T-cell (primary cell): ENCODE results near the gene FBXO48. TPM values are rescaled to one million over a fixed set of nuclear protein-coding genes. Genes with fewer than 3 reads are reported as not detected.

Experiments
- ATAC-seq, 4 experiments: fragments of 200-7000 bp in 3 of 4; fragments of 150-1000 bp in 1 of 4; cut with Tn5 transposase; replicated peaks in 1 of 4; 1 replicate in 3 of 4; 2 replicates in 1 of 4; pipeline ENCODE4 v1.10.0; 2021; ENCODE audit warnings: moderate library complexity in 3 of 4, mild to moderate bottlenecking in 2 of 4, moderate number of reproducible peaks in 1 of 4
- CTCF ChIA-PET, 2 donors: fragments of 300-600 bp; sonication (Branson Sonifier 250); formaldehyde crosslinking; loops; one replicate each; lab custom pipeline; 2022; ENCODE audit warnings: antibody characterized with exemption in 2 of 2; lab: Charles Lee
- POLR2A ChIA-PET, 2 donors: fragments of 300-600 bp; sonication (Branson Sonifier 250); formaldehyde crosslinking; loops; one replicate each; lab custom pipeline; 2022; ENCODE audit warnings: antibody characterized with exemption in 2 of 2; lab: Charles Lee
- DNase-seq, 35 experiments: peaks; one replicate each; pipeline versions ENCODE4 v3.0.0 to v3.0.0-alpha.2; 2013 to 2023
- H3K27ac ChIP-seq: one replicate; pipeline ENCODE4 v1.5.1; 2013; ENCODE audit warnings: low read length
- H3K27me3 ChIP-seq, 2 experiments: replicated peaks in 1 of 2; 1 replicate in 1 of 2; 2 replicates in 1 of 2; pipeline versions ENCODE4 v1.6.1 to v1.7.0; 2013; ENCODE audit warnings: low read length in 1 of 2, mixed read lengths in 1 of 2; ENCODE audit not compliant: control insufficient read depth in 2 of 2, insufficient read depth in 2 of 2; ENCODE audit errors: extremely low read depth in 1 of 2
- H3K36me3 ChIP-seq, 2 donors: 1 replicate in 1 of 2; 2 replicates in 1 of 2; pipeline versions ENCODE4 v1.6.1 to v1.7.0; 2013; ENCODE audit warnings: low read length in 1 of 2; ENCODE audit not compliant: control insufficient read depth in 2 of 2, insufficient read depth in 1 of 2; ENCODE audit errors: extremely low read depth in 1 of 2
- H3K4me1 ChIP-seq, 2 experiments: 1 replicate in 1 of 2; 2 replicates in 1 of 2; pipeline versions ENCODE4 v1.6.1 to v1.7.0; 2013; ENCODE audit warnings: low read length in 2 of 2, mixed read lengths in 1 of 2; ENCODE audit not compliant: insufficient read depth in 2 of 2, control insufficient read depth in 1 of 2; ENCODE audit errors: extremely low read depth in 1 of 2
- H3K4me3 ChIP-seq, 2 donors: 1 replicate in 1 of 2; 2 replicates in 1 of 2; pipeline versions ENCODE4 v1.5.1 to v1.7.0; 2013; ENCODE audit warnings: mild to moderate bottlenecking in 2 of 2, low read length in 1 of 2, moderate library complexity in 1 of 2; ENCODE audit not compliant: control insufficient read depth in 1 of 2; ENCODE audit errors: extremely low read depth in 1 of 2
- H3K9me3 ChIP-seq: 2 replicates; pipeline ENCODE4 v1.7.0; 2013
- H3K27ac Mint-ChIP-seq, 2 donors: one replicate each; pipeline ENCODE4 v1.8.0; 2020 to 2021; ENCODE audit warnings: mild to moderate bottlenecking in 2 of 2, mixed read lengths in 2 of 2
- H3K27me3 Mint-ChIP-seq, 2 donors: one replicate each; pipeline ENCODE4 v1.8.0; 2021 to 2022; ENCODE audit warnings: mixed read lengths in 2 of 2
- H3K36me3 Mint-ChIP-seq: one replicate; pipeline ENCODE4 v1.8.0; 2021; ENCODE audit warnings: mixed read lengths
- H3K4me1 Mint-ChIP-seq, 3 donors: one replicate each; pipeline ENCODE4 v1.8.0; 2020 to 2022; ENCODE audit warnings: mixed read lengths in 3 of 3, mild to moderate bottlenecking in 1 of 3
- H3K4me3 Mint-ChIP-seq, 3 donors: one replicate each; pipeline ENCODE4 v1.8.0; 2020 to 2022; ENCODE audit warnings: mild to moderate bottlenecking in 3 of 3, mixed read lengths in 3 of 3, moderate library complexity in 3 of 3
- H3K9me3 Mint-ChIP-seq, 3 donors: one replicate each; pipeline ENCODE4 v1.8.0; 2020 to 2022; ENCODE audit warnings: mixed read lengths in 3 of 3
- WGBS: methylation state at CpG from one replicate; pipeline ENCODE4 v1.1.5; 2013; ENCODE audit warnings: missing lambda C conversion rate; ENCODE audit not compliant: insufficient coverage; 5-methylcytosine and 5-hydroxymethylcytosine counted together
- total RNA-seq, 35 experiments: library from RNA in 6 of 35; stranded (reverse) in 6 of 35; fragments of 120-200 nt in 1 of 35; gene quantifications; one replicate each; pipeline versions ENCODE4 v1.2.1 to v1.2.4 and lab custom pipeline; 2013 to 2026

The FBXO48 gene
- total RNA-seq, 5 donors from 2014 or later (not counting 1 experiment from before 2014, with no cell fraction given), result 1.8 to 4.5 (median 4.5) TPM

DNA sequence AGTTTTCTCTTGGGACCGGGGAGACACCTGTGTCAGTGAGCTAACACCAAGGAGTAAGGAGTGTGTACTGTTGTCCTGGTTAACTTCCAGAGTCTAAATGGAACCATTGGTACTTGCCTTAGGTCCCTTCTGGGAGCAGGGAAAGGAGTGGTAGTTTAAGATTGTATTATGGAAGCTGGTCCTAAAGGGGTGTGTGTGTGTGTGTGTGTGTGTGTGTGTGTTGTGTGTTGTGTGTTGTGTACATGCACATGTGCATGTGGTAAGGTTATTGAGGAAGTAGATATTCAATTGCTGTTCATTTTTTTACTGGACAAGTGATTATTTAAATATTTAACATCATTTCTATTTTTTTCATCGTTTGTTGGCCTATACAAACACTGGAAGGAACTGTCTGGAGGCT lies 1.7 kb upstream of the FBXO48 start:
- Mint-ChIP-seq H3K27me3 (no peaks in the 10 kb centered on the region), H3K4me1 (peaks cover 37 to 48% (median 42%) of the 10 kb centered on the region in 3 donors), H3K27ac (peak overlapping the region in 1 of 2 donors; percentile 29), H3K4me3 (peak overlapping the region; percentile 32 to 98 (median 96)), H3K36me3 (no peaks in the 10 kb centered on the region), H3K9me3 (no peaks in the 10 kb centered on the region)
- H3K36me3 ChIP-seq, result no peaks in the 10 kb centered on the region
- no peak overlapping the region for H3K4me3 ChIP-seq
- 86% methylated on average over 1 of the region's 2 CpGs for WGBS
- CTCF ChIA-PET, result interaction anchor here (0.8 to 1.5 kb wide), 5 partner anchors 19 to 458 kb away, joined by 3 to 4 read pairs (median 3); no protein-coding TSS in a partner anchor
- no peak for ATAC-seq
- POLR2A ChIA-PET, result interaction anchor here in 1 of 2 donors (0.6 kb wide), 1 partner anchor 348 kb away, joined by 3 read pairs; no protein-coding TSS in a partner anchor
- no peaks in the 10 kb centered on the region for H3K27me3 ChIP-seq
- DNase-seq, result no peak
- H3K4me1 ChIP-seq, result peaks cover 17 to 23% of the 10 kb centered on the region in 2 experiments
- no peak overlapping the region for H3K27ac ChIP-seq
- no peaks in the 10 kb centered on the region for H3K9me3 ChIP-seq

DNA sequence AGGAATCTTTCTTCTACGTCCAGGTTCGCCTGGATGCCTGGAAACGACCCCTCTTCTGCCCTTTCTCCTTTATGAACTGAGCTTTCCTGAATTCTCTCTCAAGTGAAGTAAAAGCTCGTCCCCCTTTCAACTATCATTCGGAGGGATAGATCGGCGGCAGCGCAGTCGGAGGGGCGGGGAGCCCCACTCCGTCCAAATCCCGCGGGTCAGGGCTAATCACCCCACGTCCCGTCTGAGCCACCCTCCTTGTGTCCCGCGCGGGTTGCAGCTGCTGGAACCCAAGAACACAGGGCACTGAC lies 367 bp downstream of the FBXO48 start:
- Mint-ChIP-seq H3K27me3 (no peaks in the 10 kb centered on the region), H3K27ac (peak overlapping the region; percentile 94 to 95), H3K36me3 (no peaks in the 10 kb centered on the region), H3K9me3 (no peaks in the 10 kb centered on the region), H3K4me1 (peaks cover 37 to 53% (median 46%) of the 10 kb centered on the region in 3 donors), H3K4me3 (peak overlapping the region; percentile 96 to 98 (median 96))
- WGBS, result 0% methylated on average over 18 of the region's 18 CpGs
- ChIA-PET POLR2A (interaction anchor here in 1 of 2 donors (0.5 to 1.1 kb wide), 5 partner anchors 21 to 446 kb away, joined by 3 to 7 read pairs (median 4); no protein-coding TSS in a partner anchor), CTCF (interaction anchor here (0.6 to 5.5 kb wide), 14 partner anchors 14 to 459 kb away, joined by 3 to 78 read pairs (median 5); partner anchors contain the start of gene PPP3R1 (in 1 of the 2))
- Histone ChIP-seq H3K27ac (peak overlapping the region; percentile 90), H3K36me3 (no peaks in the 10 kb centered on the region), H3K27me3 (no peaks in the 10 kb centered on the region), H3K4me3 (peak overlapping the region; percentile 96 to 97), H3K4me1 (peaks cover 17 to 23% of the 10 kb centered on the region in 2 experiments), H3K9me3 (no peaks in the 10 kb centered on the region)
- peak in 1 of 4 experiments; percentile 26 for ATAC-seq
- DNase-seq, result peak in 1 of 35 experiments; percentile 30

DNA sequence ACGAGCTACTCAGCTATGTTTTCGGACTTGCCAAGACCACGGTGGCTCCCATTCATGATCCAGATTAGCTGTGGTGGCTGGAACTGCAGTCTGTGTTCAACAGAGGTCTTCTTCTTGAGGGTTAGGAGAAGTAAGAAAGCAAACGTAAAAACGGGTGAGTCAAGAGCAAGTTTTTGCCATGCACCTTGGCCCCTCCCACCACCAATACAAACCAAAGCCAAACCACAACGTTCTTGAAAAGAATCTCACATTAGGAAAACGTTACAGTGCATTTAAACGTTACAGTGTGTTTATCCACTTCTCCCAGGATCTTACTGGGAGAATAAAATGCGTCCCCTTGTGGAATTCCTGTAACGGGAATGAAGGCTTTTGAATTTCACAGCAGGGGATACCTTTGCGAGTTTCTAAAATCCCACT lies 725 bp downstream of the FBXO48 start:
- Histone ChIP-seq H3K27me3 (no peaks in the 10 kb centered on the region), H3K4me3 (peak overlapping the region; percentile 96 to 97), H3K27ac (peak overlapping the region; percentile 90), H3K9me3 (no peaks in the 10 kb centered on the region), H3K4me1 (peaks cover 17 to 23% of the 10 kb centered on the region in 2 experiments), H3K36me3 (no peaks in the 10 kb centered on the region)
- ATAC-seq (peak; percentile 10 to 26 (median 16)), DNase-seq (peak; percentile 23 to 81 (median 59))
- POLR2A ChIA-PET, result interaction anchor here in 1 of 2 donors (0.5 to 1.1 kb wide), 5 partner anchors 21 to 446 kb away, joined by 3 to 7 read pairs (median 4); no protein-coding TSS in a partner anchor
- CTCF ChIA-PET, result interaction anchor here (0.6 to 5.5 kb wide), 23 partner anchors 10 to 460 kb away, joined by 3 to 78 read pairs (median 3); partner anchors contain the start of gene PPP3R1 (in 1 of the 2)
- Mint-ChIP-seq H3K4me1 (peaks cover 37 to 53% (median 46%) of the 10 kb centered on the region in 3 donors), H3K36me3 (no peaks in the 10 kb centered on the region), H3K27me3 (no peaks in the 10 kb centered on the region), H3K4me3 (peak overlapping the region; percentile 96 to 98 (median 96)), H3K27ac (peak overlapping the region; percentile 94 to 95), H3K9me3 (no peaks in the 10 kb centered on the region)
- WGBS, result 0% methylated on average over 1 of the region's 11 CpGs

DNA sequence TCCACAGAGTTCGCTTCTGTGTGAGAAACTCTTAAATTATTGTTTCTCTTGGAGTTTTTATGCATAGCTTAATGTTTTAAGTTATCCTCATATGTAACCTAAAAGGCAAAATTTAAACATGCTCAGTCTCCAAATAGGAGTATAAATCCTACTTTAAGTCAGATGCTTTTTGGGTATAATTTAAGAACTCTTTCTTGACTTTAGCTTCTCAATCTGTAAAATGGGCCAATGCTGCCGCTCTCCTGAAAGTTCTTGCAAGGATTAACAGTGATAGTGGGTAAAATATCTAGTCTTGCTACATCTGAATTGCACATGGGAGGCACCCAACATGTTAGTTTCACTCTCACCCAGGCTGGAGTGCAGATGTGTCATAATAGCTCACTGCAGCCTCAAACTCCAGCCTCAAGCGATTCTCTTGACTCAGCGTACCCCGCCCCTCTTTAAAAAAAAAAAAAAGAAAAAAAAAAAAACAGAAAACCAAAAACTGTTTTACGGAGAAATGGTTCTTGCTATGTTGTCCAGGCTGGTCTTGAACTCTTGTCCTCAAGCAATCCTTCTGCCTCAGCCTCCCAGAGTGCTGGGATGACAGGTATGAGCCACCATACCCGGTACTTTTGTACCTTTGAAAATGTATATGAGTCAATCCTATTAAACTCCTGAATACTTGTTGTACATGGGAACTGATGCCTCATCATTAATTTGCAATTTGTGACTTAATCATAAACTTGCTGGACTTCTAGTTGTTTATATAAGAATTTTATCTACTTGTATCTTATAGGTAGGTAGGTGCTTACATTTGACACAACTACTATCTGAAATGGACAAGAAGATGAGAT lies 1.8 kb downstream of the FBXO48 start:
- no CpG with 5 or more reads among the region's 7 CpGs for WGBS
- DNase-seq (peak in 17 of 35 experiments; percentile 13 to 73 (median 34)), ATAC-seq (no peak)
- no peaks in the 10 kb centered on the region for H3K36me3 Mint-ChIP-seq
- H3K27me3 Mint-ChIP-seq, result no peaks in the 10 kb centered on the region
- no peaks in the 10 kb centered on the region for H3K27me3 ChIP-seq
- H3K27ac ChIP-seq, result peak overlapping the region; percentile 90
- H3K27ac Mint-ChIP-seq, result peak overlapping the region; percentile 94 to 95
- H3K4me1 ChIP-seq, result peaks cover 17 to 23% of the 10 kb centered on the region in 2 experiments
- peaks cover 37 to 53% (median 46%) of the 10 kb centered on the region in 3 donors for H3K4me1 Mint-ChIP-seq
- no peaks in the 10 kb centered on the region for H3K9me3 Mint-ChIP-seq
- H3K9me3 ChIP-seq, result no peaks in the 10 kb centered on the region
- H3K4me3 Mint-ChIP-seq, result peak overlapping the region; percentile 96 to 98 (median 96)
- ChIA-PET POLR2A (interaction anchor here in 1 of 2 donors (0.6 to 0.7 kb wide), 3 partner anchors 244 to 960 kb away, joined by 4 to 10 read pairs (median 6); no protein-coding TSS in a partner anchor), CTCF (interaction anchor here (0.6 to 5.5 kb wide), 36 partner anchors 9 to 1659 kb away, joined by 3 to 78 read pairs (median 4); partner anchors contain the start of gene ARHGAP25 (in 1 of the 2))
- no peak overlapping the region for H3K4me3 ChIP-seq
- no peaks in the 10 kb centered on the region for H3K36me3 ChIP-seq

DNA sequence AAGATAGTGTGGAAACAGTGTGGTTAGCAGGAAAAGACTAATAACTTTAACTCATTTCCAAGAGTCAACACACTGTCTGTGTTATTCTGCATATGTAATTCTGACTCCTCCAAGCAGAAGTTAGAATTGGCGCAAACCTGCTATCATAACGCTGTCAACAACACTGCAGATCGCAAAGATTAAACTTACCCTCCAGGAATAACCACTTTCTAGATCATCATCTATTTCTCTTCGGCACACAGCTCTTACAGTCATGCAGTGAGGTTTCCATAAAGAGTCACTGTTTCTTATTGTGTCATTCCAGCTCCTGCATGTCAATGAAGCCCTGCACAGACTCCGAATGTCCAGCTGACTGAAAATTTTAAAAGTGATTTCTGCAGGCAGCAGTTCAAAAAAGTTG lies 2.4 kb downstream of the FBXO48 start:
- DNase-seq (no peak), ATAC-seq (no peak)
- no peaks in the 10 kb centered on the region for H3K36me3 Mint-ChIP-seq
- H3K4me1 Mint-ChIP-seq, result peaks cover 37 to 48% (median 41%) of the 10 kb centered on the region in 3 donors
- ChIA-PET CTCF (interaction anchor here (0.5 to 5.5 kb wide), 29 partner anchors 10 to 1660 kb away, joined by 3 to 78 read pairs (median 4); partner anchors contain the start of gene ARHGAP25 (in 1 of the 2)), POLR2A (interaction anchor here in 1 of 2 donors (0.6 to 0.7 kb wide), 3 partner anchors 245 to 961 kb away, joined by 4 to 10 read pairs (median 6); no protein-coding TSS in a partner anchor)
- Histone ChIP-seq H3K4me3 (no peak overlapping the region), H3K36me3 (no peaks in the 10 kb centered on the region), H3K9me3 (no peaks in the 10 kb centered on the region), H3K27me3 (no peaks in the 10 kb centered on the region), H3K27ac (peak overlapping the region; percentile 90), H3K4me1 (peaks cover 17 to 23% of the 10 kb centered on the region in 2 experiments)
- H3K9me3 Mint-ChIP-seq, result no peaks in the 10 kb centered on the region
- 85% methylated on average over 4 of the region's 5 CpGs for WGBS
- peak overlapping the region; percentile 58 to 95 for H3K27ac Mint-ChIP-seq
- H3K4me3 Mint-ChIP-seq, result peak overlapping the region in 1 of 3 donors; percentile 3
- H3K27me3 Mint-ChIP-seq, result no peaks in the 10 kb centered on the region
